ENCODE measurements around the gene YRDC.

Gene YRDC

DNA sequence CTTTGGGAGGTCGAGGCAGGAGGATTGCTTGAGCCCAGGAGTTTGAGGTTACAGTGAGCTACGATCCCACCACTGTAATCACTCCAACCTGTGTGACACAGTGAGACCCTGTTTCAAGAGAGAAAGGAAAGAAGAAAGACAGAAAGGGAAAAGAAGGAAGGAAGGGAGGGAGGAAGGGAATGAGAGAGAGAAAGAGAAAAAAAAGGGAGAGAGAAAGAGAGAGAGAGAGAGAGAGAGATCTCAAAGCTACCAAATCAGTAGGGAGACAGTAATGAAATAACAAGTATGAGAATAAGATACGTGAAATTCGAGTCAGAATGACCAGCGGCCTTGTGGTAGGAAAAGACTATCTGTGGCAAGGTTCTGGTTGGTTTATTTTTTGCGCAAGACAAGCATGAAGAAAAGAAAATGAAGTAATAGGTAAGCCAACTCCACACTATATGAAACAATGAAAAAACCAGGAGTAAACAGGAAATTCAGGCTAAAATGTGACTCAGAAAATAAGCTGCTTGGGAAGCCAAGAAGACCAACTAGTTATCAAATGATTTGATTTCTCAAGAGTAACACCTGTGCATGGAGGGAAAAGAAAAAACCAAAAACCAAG, 42.4 kb upstream of the YRDC start:
- Histone ChIP-seq H3K36me3 (peaks cover 28% of the 10 kb centered on the region), H3K27me3 (ENCODE audit: insufficient read depth, low read depth, severe bottlenecking) (no peaks in the 10 kb centered on the region), H3K4me3 (ENCODE audit: low read depth, low read length) (no peak overlapping the region), H3K9me3 (ENCODE audit: severe bottlenecking) (no peaks in the 10 kb centered on the region), H3K27ac (no peak overlapping the region)
- DNase-seq, result no peak
- TF ChIP-seq, protein P1, sequence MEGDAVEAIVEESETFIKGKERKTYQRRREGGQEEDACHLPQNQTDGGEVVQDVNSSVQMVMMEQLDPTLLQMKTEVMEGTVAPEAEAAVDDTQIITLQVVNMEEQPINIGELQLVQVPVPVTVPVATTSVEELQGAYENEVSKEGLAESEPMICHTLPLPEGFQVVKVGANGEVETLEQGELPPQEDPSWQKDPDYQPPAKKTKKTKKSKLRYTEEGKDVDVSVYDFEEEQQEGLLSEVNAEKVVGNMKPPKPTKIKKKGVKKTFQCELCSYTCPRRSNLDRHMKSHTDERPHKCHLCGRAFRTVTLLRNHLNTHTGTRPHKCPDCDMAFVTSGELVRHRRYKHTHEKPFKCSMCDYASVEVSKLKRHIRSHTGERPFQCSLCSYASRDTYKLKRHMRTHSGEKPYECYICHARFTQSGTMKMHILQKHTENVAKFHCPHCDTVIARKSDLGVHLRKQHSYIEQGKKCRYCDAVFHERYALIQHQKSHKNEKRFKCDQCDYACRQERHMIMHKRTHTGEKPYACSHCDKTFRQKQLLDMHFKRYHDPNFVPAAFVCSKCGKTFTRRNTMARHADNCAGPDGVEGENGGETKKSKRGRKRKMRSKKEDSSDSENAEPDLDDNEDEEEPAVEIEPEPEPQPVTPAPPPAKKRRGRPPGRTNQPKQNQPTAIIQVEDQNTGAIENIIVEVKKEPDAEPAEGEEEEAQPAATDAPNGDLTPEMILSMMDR (IDR thresholded peaks at IDR 0.05; ENCODE audit: low read depth, low read length), result no peak

DNA sequence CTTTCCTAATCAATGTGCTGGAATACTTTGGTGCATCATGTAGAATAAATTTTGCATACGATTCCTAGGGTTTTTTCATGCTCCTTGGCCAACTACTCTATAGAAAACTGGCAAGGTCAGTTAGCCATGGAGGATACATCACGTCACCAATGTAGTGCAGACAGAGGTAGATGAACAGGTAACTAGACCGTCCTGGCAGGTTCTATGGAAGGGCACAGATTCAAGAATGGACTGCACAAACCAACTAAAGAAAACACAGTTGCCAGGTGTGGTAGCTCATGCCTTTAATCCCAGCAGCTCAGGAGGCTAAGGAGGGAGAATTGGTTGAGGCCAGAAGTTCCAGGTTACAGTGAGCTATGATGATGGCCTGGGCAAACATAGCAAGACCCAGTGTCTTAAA, 41.5 kb upstream of the YRDC start:
- H3K36me3 ChIP-seq, result peaks cover 19% of the 10 kb centered on the region
- DNase-seq, result no peak
- TF ChIP-seq, protein P1 (IDR thresholded peaks at IDR 0.05; ENCODE audit: low read depth, low read length), result no peak
- no peak overlapping the region for H3K4me3 ChIP-seq (ENCODE audit: low read depth, low read length)
- H3K9me3 ChIP-seq (ENCODE audit: severe bottlenecking), result no peaks in the 10 kb centered on the region
- no peak overlapping the region for H3K27ac ChIP-seq
- H3K27me3 ChIP-seq (ENCODE audit: insufficient read depth, low read depth, severe bottlenecking), result no peaks in the 10 kb centered on the region

DNA sequence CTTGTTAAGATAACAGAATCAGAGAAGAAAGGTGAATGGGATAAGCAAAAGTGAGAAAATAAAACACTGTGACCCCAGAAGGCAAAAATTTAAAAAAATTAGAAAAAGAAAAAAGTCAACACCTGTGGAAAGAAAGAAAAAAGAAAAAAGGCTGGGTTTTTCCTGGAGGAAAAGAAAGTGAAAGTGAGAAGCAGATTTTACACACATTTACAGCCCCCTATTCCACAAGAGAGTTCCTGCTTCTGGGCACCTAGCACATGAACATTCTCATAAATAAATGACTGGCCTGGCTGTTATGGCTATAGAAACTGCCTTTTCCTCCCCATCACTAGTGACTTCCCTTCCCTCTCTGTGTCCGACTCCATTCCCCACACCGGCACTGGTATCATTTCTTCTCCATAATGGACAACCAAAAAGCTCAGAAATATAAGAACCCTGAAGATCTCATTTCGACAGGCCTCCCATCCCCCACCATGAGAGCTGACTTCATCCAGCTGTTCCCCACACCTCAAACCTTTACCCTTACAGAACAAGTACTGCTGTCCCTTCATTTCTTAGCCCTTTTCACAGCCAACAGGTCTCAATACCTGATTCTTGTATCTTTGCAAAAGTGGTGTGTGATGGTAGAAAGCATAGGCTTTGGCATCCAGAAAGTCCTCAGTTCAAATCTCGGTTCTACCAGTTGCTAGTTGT, 38.8 kb upstream of the YRDC start:
- TF ChIP-seq, protein P1 (IDR thresholded peaks at IDR 0.05; ENCODE audit: low read depth, low read length), result no peak
- Histone ChIP-seq H3K4me3 (ENCODE audit: low read depth, low read length) (no peak overlapping the region), H3K9me3 (ENCODE audit: severe bottlenecking) (no peaks in the 10 kb centered on the region), H3K27ac (no peak overlapping the region), H3K27me3 (ENCODE audit: insufficient read depth, low read depth, severe bottlenecking) (no peaks in the 10 kb centered on the region), H3K36me3 (peaks cover 6% of the 10 kb centered on the region; the same call in 1 of the 2 replicates)
- no peak for DNase-seq

DNA sequence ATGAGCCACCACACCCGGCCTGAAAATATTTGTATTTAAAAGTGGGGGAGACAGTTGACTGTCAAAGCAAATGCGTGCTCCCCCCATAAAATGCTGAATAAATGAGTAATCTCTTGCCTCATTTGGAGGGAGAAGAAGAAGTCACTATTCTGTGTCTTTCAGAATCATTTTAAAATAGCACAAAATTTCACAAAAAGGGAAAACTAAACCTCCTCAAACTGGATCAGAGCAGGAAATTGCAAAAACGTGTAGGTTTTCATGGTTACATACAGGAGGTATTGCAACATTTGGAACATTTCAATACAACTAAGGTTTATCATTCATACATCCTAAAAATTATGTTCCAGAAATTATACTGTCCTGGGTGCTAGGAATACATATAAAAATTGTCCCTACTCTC, 37.8 kb upstream of the YRDC start:
- Histone ChIP-seq H3K27ac (no peak overlapping the region), H3K9me3 (ENCODE audit: severe bottlenecking) (no peaks in the 10 kb centered on the region), H3K36me3 (peaks cover 6% of the 10 kb centered on the region; the same call in 1 of the 2 replicates), H3K27me3 (ENCODE audit: insufficient read depth, low read depth, severe bottlenecking) (no peaks in the 10 kb centered on the region), H3K4me3 (ENCODE audit: low read depth, low read length) (no peak overlapping the region)
- TF ChIP-seq, protein P1 (IDR thresholded peaks at IDR 0.05; ENCODE audit: low read depth, low read length), result no peak
- DNase-seq, result no peak

DNA sequence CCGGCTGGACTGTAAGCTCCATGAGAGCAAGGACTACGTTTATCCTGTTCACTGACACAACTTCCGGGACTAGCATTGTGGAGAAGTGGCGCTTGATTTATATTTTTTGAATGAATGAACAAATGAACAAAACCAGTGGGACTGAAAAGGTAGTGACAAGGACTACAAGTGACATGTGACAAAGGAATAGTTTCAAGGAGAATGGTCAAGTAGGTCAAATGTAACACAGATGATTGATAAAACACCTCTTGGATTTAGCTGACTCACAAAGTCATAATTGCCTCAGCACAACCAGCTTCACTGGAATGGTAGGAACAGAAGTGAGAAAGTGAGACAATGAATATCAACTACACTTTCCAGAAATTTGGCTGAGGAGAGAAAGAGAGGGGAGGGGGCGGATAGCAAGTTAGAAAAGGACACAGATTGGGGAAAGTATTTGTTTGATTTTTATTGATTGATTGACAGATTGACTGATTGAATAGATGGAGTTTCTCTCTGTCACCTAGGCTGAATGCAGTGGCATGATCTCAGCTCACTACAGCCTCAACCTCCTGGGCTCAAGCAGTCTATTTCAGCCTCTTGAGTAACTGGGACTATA, 37.1 kb upstream of the YRDC start:
- H3K27ac ChIP-seq, result no peak overlapping the region
- H3K27me3 ChIP-seq (ENCODE audit: insufficient read depth, low read depth, severe bottlenecking), result no peaks in the 10 kb centered on the region
- DNase-seq, result no peak
- peaks cover 6% of the 10 kb centered on the region for H3K36me3 ChIP-seq
- H3K4me3 ChIP-seq (ENCODE audit: low read depth, low read length), result no peak overlapping the region
- H3K9me3 ChIP-seq (ENCODE audit: severe bottlenecking), result no peaks in the 10 kb centered on the region
- TF ChIP-seq, protein P1 (IDR thresholded peaks at IDR 0.05; ENCODE audit: low read depth, low read length), result no peak
